ENCODE data around the gene IGSF23.

Gene IGSF23

GRCh38 chr19:44570603-44570983, 42.8 kb upstream of the IGSF23 start:
- TF ChIP-seq PATZ1 (CRISPR knock-in tag; IDR thresholded peaks at IDR 0.05; ENCODE audit: borderline replicate concordance) (no peak), POU6F1 (CRISPR knock-in tag; IDR thresholded peaks at IDR 0.05; ENCODE audit: borderline replicate concordance, low read depth) (no peak), ZFP3 (CRISPR knock-in tag; IDR thresholded peaks at IDR 0.05) (no peak), CREB5 (CRISPR knock-in tag; IDR thresholded peaks at IDR 0.05; ENCODE audit: low read depth) (no peak), ESRRG (CRISPR knock-in tag; IDR thresholded peaks at IDR 0.05) (no peak), ISL1 (CRISPR knock-in tag; IDR thresholded peaks at IDR 0.05) (no peak)
- peak; percentile 19; the same call in 2 of the 3 replicates for ATAC-seq

GRCh38 chr19:44570984-44571684, 42.2 kb upstream of the IGSF23 start:
- ATAC-seq = peak; percentile 96
- TF ChIP-seq ZC3H10 (CRISPR knock-in tag; IDR thresholded peaks at IDR 0.05) (no peak), TOX (CRISPR knock-in tag; IDR thresholded peaks at IDR 0.05; ENCODE audit: borderline replicate concordance) (no peak), OSR1 (CRISPR knock-in tag; IDR thresholded peaks at IDR 0.05) (no peak), ZNF565 (CRISPR knock-in tag; conservative IDR thresholded peaks at IDR 0.05; ENCODE audit: low read depth) (no peak), CSDC2 (CRISPR knock-in tag; IDR thresholded peaks at IDR 0.05) (no peak), PATZ1 (CRISPR knock-in tag; IDR thresholded peaks at IDR 0.05; ENCODE audit: borderline replicate concordance) (no peak), ZFP30 (CRISPR knock-in tag; IDR thresholded peaks at IDR 0.05) (no peak), ZNF8 (CRISPR knock-in tag; IDR thresholded peaks at IDR 0.05) (no peak), GLIS3 (CRISPR knock-in tag; IDR thresholded peaks at IDR 0.05) (no peak), PPARA (CRISPR knock-in tag; IDR thresholded peaks at IDR 0.05; ENCODE audit: borderline replicate concordance) (no peak), CREB5 (CRISPR knock-in tag; IDR thresholded peaks at IDR 0.05; ENCODE audit: low read depth) (no peak), CSRNP3 (CRISPR knock-in tag; IDR thresholded peaks at IDR 0.05) (no peak), TSHZ2 (CRISPR knock-in tag; IDR thresholded peaks at IDR 0.05) (no peak), SNAI2 (CRISPR knock-in tag; IDR thresholded peaks at IDR 0.05) (no peak)

All from SK-N-SH treated with all-trans-retinoic acid at 6 μM for 48 hours (cell line).